Smooth muscle cell (in vitro differentiated cells): ENCODE results near the gene PPIL1. TPM values are rescaled to one million over a fixed set of nuclear protein-coding genes. Genes with fewer than 3 reads are reported as not detected.

Experiments used
- DNase-seq: peaks from one replicate; lab custom pipeline; 2025; ENCODE audit not compliant: unreplicated experiment; lab: John Stamatoyannopoulos, UW
- H2AFZ ChIP-seq: fragments of 200-600 bp; sonication (generic); 2 replicates; pipeline ENCODE4 v1.6.0; 2016; ENCODE audit warnings: antibody characterized with exemption, low read depth, mild to moderate bottlenecking
- H3F3A ChIP-seq: fragments of 200-600 bp; sonication (generic); 2 replicates; pipeline ENCODE4 v1.6.0; 2017; ENCODE audit warnings: antibody characterized with exemption, low read depth
- H3K27ac ChIP-seq: fragments of 200-600 bp; sonication (generic); 2 replicates; pipeline ENCODE4 v1.5.1; 2016; ENCODE audit warnings: low read depth, mild to moderate bottlenecking
- H3K27me3 ChIP-seq: fragments of 200-600 bp; sonication (generic); 2 replicates; pipeline ENCODE4 v1.6.1; 2016; ENCODE audit warnings: low read depth, mild to moderate bottlenecking
- H3K36me3 ChIP-seq: fragments of 200-600 bp; sonication (generic); 2 replicates; pipeline ENCODE4 v1.5.1; 2016; ENCODE audit warnings: low read depth
- H3K4me1 ChIP-seq: fragments of 200-600 bp; sonication (generic); 2 replicates; pipeline ENCODE4 v1.5.1; 2016; ENCODE audit warnings: low read depth
- H3K4me2 ChIP-seq: fragments of 200-600 bp; sonication (generic); 2 replicates; pipeline ENCODE4 v1.6.0; 2016; ENCODE audit warnings: mild to moderate bottlenecking
- H3K4me3 ChIP-seq: fragments of 200-600 bp; sonication (generic); 2 replicates; pipeline ENCODE4 v1.5.1; 2016; ENCODE audit warnings: mild to moderate bottlenecking
- H3K79me2 ChIP-seq: fragments of 200-600 bp; sonication (generic); 2 replicates; pipeline ENCODE4 v1.6.0; 2016; ENCODE audit warnings: low read depth, mild to moderate bottlenecking
- H3K9ac ChIP-seq: fragments of 200-600 bp; sonication (generic); 2 replicates; pipeline ENCODE4 v1.6.0; 2016; ENCODE audit warnings: low read depth
- H3K9me3 ChIP-seq: fragments of 200-600 bp; sonication (generic); replicated peaks from 2 replicates; pipeline ENCODE4 v1.5.1; 2016; ENCODE audit warnings: low read depth
- H4K20me1 ChIP-seq: fragments of 200-600 bp; sonication (generic); 2 replicates; pipeline ENCODE4 v1.6.0; 2016; ENCODE audit warnings: low read depth
- CTCF ChIP-seq: fragments of 200-600 bp; sonication (generic); IDR thresholded peaks from 2 replicates; pipeline ENCODE4 v1.5.1; 2017; ENCODE audit warnings: borderline replicate concordance, mild to moderate bottlenecking, antibody characterized with exemption; ENCODE audit not compliant: insufficient read depth, poor library complexity, severe bottlenecking
- WGBS: methylation state at CpG from one replicate; pipeline ENCODE4 v1.1.7; 2016; ENCODE audit warnings: low lambda C conversion rate; 5-methylcytosine and 5-hydroxymethylcytosine counted together
- polyA plus RNA-seq: library from polyadenylated mRNA; unstranded; fragments of >200 nt; fragmentation: Nextera tagmentation; extraction: Ambion mirVana; gene quantifications from 2 replicates; pipeline ENCODE4 v1.2.1, GENCODE V29; 2016
- total RNA-seq: library from RNA; depleted of rRNA; stranded (reverse); fragments of >200 nt; gene quantifications from 2 replicates; pipeline ENCODE4 v1.2.3, GENCODE V29; 2014

The PPIL1 gene
- total and polyA plus RNA-seq, 2 experiments from 2014 or later: 45.4 to 49.3 TPM

GRCh38 chr6:36860126-36860525, 14.5 kb downstream of the PPIL1 start:
- no peak overlapping the region for H3K9ac ChIP-seq
- H4K20me1 ChIP-seq: no peaks in the 10 kb centered on the region
- H3K79me2 ChIP-seq: peaks cover 12% of the 10 kb centered on the region
- H3K4me3 ChIP-seq: no peak overlapping the region
- no peak overlapping the region for H3K4me2 ChIP-seq
- WGBS: 93% methylated on average over 7 of the region's 7 CpGs
- no peaks in the 10 kb centered on the region for H3K9me3 ChIP-seq
- H3F3A ChIP-seq: no peaks in the 10 kb centered on the region
- TF ChIP-seq CTCF: no peak
- H2AFZ ChIP-seq: no peak overlapping the region
- peaks cover 6% of the 10 kb centered on the region for H3K4me1 ChIP-seq
- H3K27ac ChIP-seq: no peak overlapping the region
- DNase-seq: no peak
- H3K27me3 ChIP-seq: no peaks in the 10 kb centered on the region
- no peaks in the 10 kb centered on the region for H3K36me3 ChIP-seq

- Histone ChIP-seq H3F3A (no peaks in the 10 kb centered on the region), H3K4me2 (no peak overlapping the region), H3K4me3 (no peak overlapping the region), H3K36me3 (no peaks in the 10 kb centered on the region), H3K9me3 (no peaks in the 10 kb centered on the region), H3K79me2 (peaks cover under 1% of the 10 kb centered on the region), H3K4me1 (no peaks in the 10 kb centered on the region), H2AFZ (no peak overlapping the region), H4K20me1 (no peaks in the 10 kb centered on the region), H3K9ac (no peak overlapping the region), H3K27me3 (no peaks in the 10 kb centered on the region), H3K27ac (no peak overlapping the region)
- no peak for TF ChIP-seq CTCF
- WGBS: 64% methylated on average over 6 of the region's 6 CpGs
- no peak for DNase-seq
Observed at GRCh38 chr6:36858407-36858981, 16.1 kb downstream of the PPIL1 start.

- no peaks in the 10 kb centered on the region for H3K4me1 ChIP-seq
- no peak overlapping the region for H3K27ac ChIP-seq
- H3K4me3 ChIP-seq: no peak overlapping the region
- DNase-seq: no peak
- H3K4me2 ChIP-seq: no peak overlapping the region
- peaks cover 2% of the 10 kb centered on the region for H3F3A ChIP-seq
- TF ChIP-seq CTCF: no peak
- no peaks in the 10 kb centered on the region for H3K36me3 ChIP-seq
- no peaks in the 10 kb centered on the region for H4K20me1 ChIP-seq
- H3K79me2 ChIP-seq: no peaks in the 10 kb centered on the region
- H3K9me3 ChIP-seq: no peaks in the 10 kb centered on the region
- WGBS: 97% methylated on average over 4 of the region's 4 CpGs
- H3K9ac ChIP-seq: no peak overlapping the region
- no peak overlapping the region for H2AFZ ChIP-seq
- H3K27me3 ChIP-seq: no peaks in the 10 kb centered on the region
Observed at GRCh38 chr6:36857325-36857724, 17.3 kb downstream of the PPIL1 start.

- DNase-seq: no peak
- H3K4me1 ChIP-seq: no peaks in the 10 kb centered on the region
- no peaks in the 10 kb centered on the region for H3K27me3 ChIP-seq
- no peaks in the 10 kb centered on the region for H3K9me3 ChIP-seq
- H3K9ac ChIP-seq: no peak overlapping the region
- no peak overlapping the region for H3K4me2 ChIP-seq
- no peaks in the 10 kb centered on the region for H3K79me2 ChIP-seq
- no peak overlapping the region for H3K27ac ChIP-seq
- H3F3A ChIP-seq: peaks cover 4% of the 10 kb centered on the region
- H2AFZ ChIP-seq: no peak overlapping the region
- no peak for TF ChIP-seq CTCF
- H3K36me3 ChIP-seq: no peaks in the 10 kb centered on the region
- no peak overlapping the region for H3K4me3 ChIP-seq
- 95% methylated on average over 8 of the region's 8 CpGs for WGBS
- no peaks in the 10 kb centered on the region for H4K20me1 ChIP-seq
Observed at GRCh38 chr6:36856277-36856676, 18.3 kb downstream of the PPIL1 start.
